WERI-Rb-1 (cell line): ENCODE data around the gene SPRYD7.

Experiments used
- DNase-seq: peaks from one replicate; pipeline ENCODE4 v3.0.0-alpha.2; 2020
- H3K27ac ChIP-seq: fragments of 250-450 bp; sonication (Bioruptor Pico); 2 replicates; pipeline ENCODE4 v1.5.1; 2020; ENCODE audit warnings: mild to moderate bottlenecking, moderate library complexity
- H3K27me3 ChIP-seq: fragments of 250-450 bp; sonication (Bioruptor Pico); 2 replicates; pipeline ENCODE4 v1.5.1; 2021; ENCODE audit warnings: mild to moderate bottlenecking, low read depth, moderate library complexity; ENCODE audit not compliant: insufficient read depth, severe bottlenecking
- H3K36me3 ChIP-seq: fragments of 250-450 bp; sonication (Bioruptor Pico); 2 replicates; pipeline ENCODE4 v1.5.1; 2020; ENCODE audit warnings: mild to moderate bottlenecking, moderate library complexity
- H3K4me3 ChIP-seq: 2 replicates; pipeline ENCODE4 v1.5.1; 2011; ENCODE audit warnings: low read depth, mild to moderate bottlenecking, control low read depth, low read length
- H3K9me3 ChIP-seq: fragments of 250-450 bp; sonication (Bioruptor Pico); 2 replicates; pipeline ENCODE4 v1.5.1; 2021; ENCODE audit warnings: mild to moderate bottlenecking, moderate library complexity; ENCODE audit not compliant: severe bottlenecking
- CTCF ChIP-seq: IDR thresholded peaks from 2 replicates; pipeline ENCODE4 v1.5.1; 2011; ENCODE audit warnings: low read depth, mild to moderate bottlenecking, control low read depth, inconsistent platforms, low read length

SPRYD7 gene

GRCh38 chr13:49936075-49936967 lies at the start of gene SPRYD7:
TSS of gene SPRYD7 (minus strand) at chr13:49936340. CDS start at chr13:49936235, 105 bp downstream.
- no peaks in the 10 kb centered on the region for H3K27me3 ChIP-seq
- peak within 1 kb of the TSS; percentile 75 for H3K4me3 ChIP-seq
- H3K9me3 ChIP-seq, result no peaks in the 10 kb centered on the region
- peak within 1 kb of the TSS; percentile 75 for H3K27ac ChIP-seq
- H3K36me3 ChIP-seq, result no peaks in the 10 kb centered on the region
- TF ChIP-seq CTCF, result peak; percentile 72
- peak; percentile 93 for DNase-seq

- H3K4me3 ChIP-seq, result no peak overlapping the region
- TF ChIP-seq CTCF, result no peak
- no peak for DNase-seq
- H3K27ac ChIP-seq, result no peak overlapping the region
- H3K9me3 ChIP-seq, result no peaks in the 10 kb centered on the region
- no peaks in the 10 kb centered on the region for H3K27me3 ChIP-seq
- H3K36me3 ChIP-seq, result no peaks in the 10 kb centered on the region
Observed at GRCh38 chr13:49985129-49985528, 49.0 kb upstream of the SPRYD7 start.

- no peaks in the 10 kb centered on the region for H3K9me3 ChIP-seq
- no peak overlapping the region for H3K4me3 ChIP-seq
- TF ChIP-seq CTCF, result no peak
- no peaks in the 10 kb centered on the region for H3K27me3 ChIP-seq
- DNase-seq, result no peak
- H3K36me3 ChIP-seq, result no peaks in the 10 kb centered on the region
- no peak overlapping the region for H3K27ac ChIP-seq
Observed at GRCh38 chr13:49980266-49980665, 44.1 kb upstream of the SPRYD7 start.

- no peak for TF ChIP-seq CTCF
- DNase-seq, result no peak
- Histone ChIP-seq H3K36me3 (no peaks in the 10 kb centered on the region), H3K4me3 (no peak overlapping the region), H3K9me3 (no peaks in the 10 kb centered on the region), H3K27ac (no peak overlapping the region), H3K27me3 (no peaks in the 10 kb centered on the region)
Observed at GRCh38 chr13:49977992-49978391, 41.9 kb upstream of the SPRYD7 start.

- H3K27me3 ChIP-seq, result no peaks in the 10 kb centered on the region
- H3K27ac ChIP-seq, result no peak overlapping the region
- peak; percentile 75 for TF ChIP-seq CTCF
- DNase-seq, result peak; percentile 39
- H3K9me3 ChIP-seq, result no peaks in the 10 kb centered on the region
- no peak overlapping the region for H3K4me3 ChIP-seq
- H3K36me3 ChIP-seq, result no peaks in the 10 kb centered on the region
Observed at GRCh38 chr13:49976314-49977258, 40.4 kb upstream of the SPRYD7 start.
